Measurements from ENCODE around the gene RPUSD3.
A peak's percentile ranks its signal among the peaks of the same experiment; 100 is the strongest.
"Not testable (repeated sequence)": the region's sequence is repeated elsewhere in the genome, so short reads cannot be mapped to it uniquely, and the experiment has no call there.

RPUSD3 gene

DNA sequence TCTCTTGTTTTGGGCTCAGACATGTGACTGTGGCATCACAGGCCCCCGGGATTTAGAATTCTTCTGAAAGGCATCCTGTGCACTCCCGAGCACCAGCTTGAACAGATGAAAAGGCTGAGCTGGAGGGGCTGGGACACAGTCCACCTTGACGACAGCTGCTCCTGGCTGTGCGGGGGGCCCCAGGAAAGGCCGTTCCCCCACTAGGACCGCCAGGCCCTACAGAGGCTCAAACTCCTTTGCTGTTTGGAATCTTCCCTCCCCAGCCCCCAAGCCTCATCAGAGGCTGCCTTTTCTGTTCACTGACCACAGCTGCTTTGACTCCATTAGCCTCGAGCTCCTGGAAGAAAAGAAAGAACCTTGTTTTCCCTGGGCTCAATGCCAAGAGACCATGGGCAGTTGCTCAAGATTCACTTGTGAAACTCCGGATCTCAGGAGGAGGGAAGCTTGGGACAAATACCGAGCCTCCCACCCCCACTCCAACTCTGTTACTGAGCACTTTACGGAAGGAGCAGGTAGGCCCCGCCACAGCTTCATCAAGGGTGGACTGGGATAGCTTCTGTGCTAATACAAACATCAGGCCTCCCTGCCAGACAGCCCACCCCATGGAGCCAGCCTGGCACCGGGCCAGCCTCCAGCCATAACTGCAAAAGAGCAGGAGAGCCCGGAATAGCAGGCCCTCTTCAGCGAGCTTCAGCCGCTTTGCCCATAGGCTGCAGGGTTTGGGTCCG lies 20.6 kb upstream of the RPUSD3 start:
- DNase-seq = peak; percentile 71

DNA sequence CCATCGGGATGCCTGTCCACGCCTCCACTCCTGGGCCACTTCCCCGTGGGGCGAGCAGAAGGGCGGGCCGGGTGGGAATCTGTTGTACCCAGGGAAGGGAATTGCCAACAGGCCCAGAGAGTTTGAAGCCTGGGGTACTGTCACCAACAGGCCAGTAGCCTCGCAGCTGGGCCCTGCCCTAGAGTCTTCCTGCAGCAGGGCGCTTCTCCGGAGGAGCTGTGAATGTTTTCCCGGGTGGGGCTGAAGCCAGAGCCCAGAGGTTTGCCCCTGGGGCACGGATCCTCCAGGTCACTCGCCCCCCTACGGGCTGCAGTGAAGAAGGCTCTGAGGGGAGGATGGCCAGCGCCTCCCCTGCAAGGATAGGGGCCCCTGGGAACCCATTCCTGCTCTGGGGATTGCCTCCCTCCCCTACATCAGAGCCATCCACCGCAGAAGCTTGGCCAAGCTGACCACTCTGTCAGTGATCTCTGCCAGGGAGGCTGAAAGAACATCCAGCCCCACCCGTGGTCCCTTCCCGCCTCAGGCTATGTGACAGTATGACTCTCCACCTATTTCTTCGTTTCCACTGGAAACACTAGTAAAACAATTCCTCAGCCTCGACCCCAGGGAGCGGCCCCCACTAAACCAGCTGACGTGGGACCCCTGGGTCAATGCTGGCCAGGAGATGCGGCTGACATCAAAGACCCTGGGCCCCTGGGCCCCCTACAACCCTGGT lies 19.4 kb upstream of the RPUSD3 start:
- DNase-seq = no peak

DNA sequence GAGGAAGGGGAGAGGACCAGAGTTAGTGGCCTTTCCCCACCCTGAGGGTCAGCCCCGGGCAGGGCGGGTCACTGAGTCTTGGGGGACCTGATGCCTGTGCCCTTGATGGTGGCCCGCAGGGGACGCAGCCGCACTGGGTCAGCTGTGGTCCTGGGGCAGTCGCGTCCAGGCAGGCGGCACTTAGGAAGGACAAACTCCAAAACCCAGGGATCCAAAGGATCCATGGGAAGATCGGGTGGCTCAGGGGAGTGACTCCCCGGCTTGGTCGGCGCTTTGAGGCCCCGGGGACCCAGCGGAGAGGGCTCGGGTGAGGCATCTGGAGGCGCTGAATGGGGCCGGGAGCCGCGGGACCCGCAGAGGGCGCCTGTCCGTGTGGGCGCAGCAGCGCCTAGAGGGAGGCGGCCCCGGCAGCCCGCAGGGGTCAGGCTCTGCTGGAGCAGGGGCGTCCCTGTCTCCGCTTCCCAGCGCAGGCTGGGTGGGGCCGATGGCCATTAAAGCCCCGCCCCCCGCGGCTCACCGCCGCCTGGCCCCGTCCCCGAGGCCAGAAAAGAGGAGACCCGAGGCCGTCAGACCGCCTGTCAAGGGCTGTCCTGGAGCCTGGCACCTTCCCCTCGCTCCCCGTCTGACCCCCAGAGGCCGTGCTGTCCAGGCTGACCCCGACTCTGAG lies 18.7 kb upstream of the RPUSD3 start:
- DNase-seq = no peak

DNA sequence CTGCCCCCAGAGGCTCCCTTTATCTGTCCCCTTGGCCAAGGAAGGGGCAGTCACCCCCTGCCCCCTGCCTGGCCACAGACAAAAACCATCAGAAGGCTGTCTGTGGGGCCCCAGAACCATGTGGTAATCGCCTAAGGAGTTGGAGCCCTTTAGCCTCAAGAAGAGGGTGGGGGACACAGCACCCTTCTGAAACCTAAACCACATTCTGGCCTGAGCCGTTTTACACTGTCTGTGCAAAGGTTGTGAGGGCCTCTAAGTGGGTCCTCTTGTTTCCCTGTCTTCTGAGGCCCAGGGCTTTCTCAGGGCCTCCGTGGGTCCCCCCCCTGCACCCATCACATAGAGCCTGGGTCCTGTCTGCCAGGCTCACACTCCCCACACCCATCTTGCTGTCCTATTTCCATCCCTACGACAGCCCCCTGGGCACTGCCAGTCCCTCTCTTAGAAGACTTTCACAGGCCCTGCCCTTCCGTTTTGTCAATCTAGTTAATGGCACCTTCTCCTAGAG lies 17.9 kb upstream of the RPUSD3 start:
- DNase-seq = no peak

DNA sequence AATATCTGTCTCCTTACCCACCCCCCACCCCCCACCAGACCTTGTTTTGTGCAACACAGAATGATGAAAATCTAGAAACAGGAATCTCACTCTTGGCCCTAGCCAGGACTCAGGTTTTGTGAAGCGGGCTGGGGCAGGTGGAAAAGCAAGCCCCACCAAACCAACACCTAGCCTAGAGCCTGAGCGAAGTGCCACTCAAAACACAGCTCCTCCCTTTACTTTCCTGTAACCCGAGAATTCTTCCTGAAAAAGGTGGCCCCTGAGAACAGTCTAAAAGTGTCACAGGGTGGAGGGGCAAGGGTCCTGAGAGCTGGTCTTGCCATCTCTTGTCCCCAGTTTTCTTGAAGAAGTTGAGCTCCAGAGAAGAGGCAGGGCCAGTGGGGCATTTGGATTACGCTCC lies 17.4 kb upstream of the RPUSD3 start:
- no peak for DNase-seq

DNA sequence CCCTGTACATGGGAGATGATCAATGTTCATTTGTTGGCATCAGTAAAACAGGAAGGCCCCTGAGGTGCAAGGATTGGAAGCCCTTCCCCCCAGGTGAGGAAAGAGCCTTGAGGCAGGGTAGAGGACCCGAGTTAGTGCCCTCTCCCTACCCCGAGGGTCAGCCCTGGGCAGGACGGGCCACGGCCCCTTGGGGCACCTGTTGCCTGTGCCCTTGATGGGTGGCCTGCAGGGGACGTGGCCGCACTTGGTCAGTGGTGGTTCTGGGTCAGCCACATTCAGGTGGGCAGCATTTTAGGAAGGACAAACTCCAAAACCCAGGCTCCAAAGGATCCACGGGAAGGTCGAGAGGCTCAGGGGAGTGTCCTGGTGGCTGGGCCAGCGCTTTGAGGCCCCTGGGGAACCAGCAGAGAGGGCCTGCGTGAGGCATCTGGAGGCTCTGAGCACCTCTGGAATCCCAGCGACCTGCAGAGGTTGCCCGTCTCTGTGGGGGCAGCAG lies 15.8 kb upstream of the RPUSD3 start:
- DNase-seq = no peak

DNA sequence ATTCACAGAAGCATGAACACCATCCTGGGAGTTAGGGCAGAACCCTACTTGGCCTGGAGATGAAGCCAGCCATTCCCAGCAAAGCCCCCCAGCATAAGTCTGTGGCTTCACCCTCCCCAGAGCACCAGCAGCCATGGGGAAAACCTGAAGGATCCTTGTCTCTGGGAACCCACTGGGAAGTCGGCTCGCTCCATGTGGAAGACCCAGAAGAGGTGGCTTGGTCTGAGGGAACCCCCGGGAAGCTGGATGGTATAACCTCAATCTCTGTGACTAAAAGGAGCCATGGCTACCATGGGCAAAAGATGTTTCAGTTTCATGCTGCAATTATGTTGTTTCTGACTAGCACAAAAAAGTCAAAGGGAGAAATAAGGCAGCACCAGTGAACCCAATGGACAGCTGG lies 11.8 kb upstream of the RPUSD3 start:
- DNase-seq = no peak

DNA sequence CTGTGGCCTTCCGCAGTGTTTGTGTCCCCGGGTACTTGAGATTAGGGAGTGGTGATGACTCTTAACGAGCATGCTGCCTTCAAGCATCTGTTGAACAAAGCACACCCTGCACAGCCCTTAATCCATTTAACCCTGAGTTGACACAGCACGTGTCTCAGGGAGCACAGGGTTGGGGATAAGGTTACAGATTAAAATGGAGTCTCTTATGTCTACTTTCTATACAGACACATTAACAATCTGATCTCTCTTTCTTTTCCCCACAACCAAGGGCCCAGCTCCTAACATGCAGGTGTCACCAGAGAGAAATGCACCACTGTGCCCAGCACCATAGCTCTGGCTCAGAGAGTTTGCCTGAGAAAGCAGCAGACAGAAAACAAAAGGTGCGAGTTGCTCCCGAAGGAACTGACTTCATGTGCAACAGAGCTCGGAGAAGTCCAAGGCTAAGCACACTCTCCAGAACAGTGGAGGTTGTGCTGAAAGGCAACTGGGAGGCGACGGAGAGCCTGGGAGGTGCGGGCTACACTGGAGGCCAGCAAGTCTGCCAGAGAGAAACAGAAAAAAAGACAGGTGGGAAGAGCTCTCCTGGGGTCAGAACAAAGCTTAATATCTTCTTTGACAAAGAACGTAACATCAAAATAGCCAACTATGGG lies 10.6 kb upstream of the RPUSD3 start:
- not testable (repeated sequence) for DNase-seq

DNA sequence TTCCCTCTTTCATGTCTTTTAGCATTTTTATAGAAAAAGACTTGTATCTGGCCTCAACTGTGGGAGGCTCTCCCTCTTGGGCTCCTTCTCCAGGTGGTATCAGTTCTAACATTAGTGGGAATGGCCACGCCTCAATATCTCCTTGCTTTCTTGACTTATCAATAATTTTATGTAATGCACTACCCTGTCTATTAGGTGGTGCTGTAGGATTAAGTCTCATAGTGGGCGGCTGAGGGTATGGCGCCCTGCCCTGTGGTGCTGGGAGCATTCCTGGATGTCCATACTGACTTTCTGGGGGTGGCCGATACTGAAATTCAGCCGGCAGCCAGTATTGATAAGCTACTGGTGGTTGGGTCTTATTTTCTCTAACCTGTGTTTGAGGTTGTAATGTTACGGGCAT lies 8.7 kb upstream of the RPUSD3 start:
- no peak for DNase-seq

DNA sequence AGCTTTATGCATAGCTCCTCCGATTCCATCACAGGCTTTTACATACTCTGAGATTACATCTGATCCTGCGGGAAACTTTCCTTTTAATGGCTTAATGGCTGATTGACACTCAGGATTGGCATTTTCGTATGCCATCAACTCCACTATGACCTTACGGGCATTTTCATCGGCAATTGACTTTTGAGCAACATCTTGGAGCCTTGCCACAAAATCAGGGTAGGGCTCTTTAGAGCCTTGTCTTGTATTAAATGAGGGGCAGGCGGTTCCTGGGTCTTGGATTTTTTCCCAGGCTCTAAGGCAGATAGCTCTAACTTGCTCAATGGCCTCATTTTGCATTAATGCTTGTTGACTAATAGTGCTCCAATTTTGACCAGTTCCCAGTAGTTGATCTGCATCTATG lies 8.1 kb upstream of the RPUSD3 start:
- DNase-seq = not testable (repeated sequence)

DNA sequence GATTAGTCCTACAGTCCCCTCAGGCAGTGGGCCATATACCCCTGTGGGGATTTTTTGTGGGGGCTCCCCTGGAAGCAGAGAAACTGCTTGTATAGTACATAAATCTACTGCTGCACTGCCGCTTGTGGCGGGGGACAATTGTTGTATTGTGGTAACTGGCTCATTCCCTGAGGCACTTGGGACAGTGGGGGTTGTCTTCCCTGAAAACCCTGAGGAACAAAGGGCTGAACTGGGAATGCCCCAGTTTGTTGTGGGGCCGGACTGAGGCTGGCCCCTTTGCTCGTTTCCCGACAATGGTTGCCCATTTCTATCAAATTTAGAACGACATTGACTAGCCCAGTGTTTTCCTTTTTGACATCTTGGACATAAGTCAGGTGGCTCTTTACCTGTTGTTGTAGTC lies 7.6 kb upstream of the RPUSD3 start:
- not testable (repeated sequence) for DNase-seq

DNA sequence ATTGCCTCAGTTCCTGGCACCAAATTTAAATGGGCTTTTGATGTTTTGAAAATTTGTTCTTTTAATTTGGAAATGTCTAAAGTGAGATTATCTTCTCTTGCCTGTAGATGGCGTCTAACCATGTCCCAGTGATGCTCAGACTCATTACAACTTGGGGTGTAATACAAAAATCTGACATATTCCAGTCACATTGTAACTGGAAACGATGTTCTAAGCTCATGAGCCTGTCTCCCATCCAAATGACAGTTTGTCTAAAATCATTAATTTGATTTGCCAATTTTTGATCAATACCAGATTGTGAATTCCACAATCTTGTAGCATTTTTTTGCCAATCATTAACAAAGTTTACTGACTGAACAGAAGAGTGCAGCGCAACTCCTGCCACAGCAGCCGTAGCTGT lies 5.1 kb upstream of the RPUSD3 start:
- not testable (repeated sequence) for DNase-seq

DNA sequence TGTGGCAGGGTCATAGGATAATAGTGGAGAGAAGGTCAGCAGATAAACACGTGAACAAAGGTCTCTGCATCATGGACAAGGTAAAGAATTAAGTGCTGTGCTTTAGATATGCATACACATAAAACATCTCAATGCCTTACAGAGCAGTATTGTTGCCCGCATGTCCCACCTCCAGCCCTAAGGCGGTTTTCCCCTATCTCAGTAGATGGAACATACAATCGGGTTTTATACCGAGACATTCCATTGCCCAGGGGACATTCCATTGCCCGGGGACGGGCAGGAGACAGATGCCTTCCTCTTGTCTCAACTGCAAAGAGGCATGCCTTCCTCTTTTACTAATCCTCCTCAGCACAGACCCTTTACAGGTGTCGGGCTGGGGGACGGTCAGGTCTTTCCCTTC lies 4.1 kb upstream of the RPUSD3 start:
- DNase-seq = not testable (repeated sequence)

DNA sequence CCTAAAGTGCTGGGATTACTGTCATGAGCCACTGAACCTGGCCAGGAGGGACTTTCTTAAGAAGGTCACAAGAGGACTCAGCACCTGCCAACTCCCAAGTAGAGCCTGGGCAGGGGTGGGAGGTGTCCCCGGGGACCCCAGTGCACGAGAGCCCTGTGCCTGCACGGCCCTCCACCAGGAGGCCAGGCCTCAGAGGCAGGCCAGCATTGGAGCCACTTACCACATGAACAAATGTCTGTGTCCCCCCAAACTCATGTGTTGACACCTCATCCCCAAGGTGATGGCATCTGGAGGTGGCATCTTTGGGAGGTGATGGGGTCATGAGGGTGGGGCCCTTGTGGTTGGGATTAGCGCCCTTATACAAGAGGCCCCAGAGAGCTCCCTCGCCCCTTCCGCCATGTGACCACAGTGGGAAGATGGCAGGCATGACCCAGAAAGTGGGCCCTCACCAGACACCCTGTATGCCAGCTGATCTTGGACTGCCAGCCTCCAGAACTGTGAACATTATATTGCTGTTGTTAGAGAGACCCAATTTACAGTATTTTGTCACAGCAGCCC lies 3.2 kb upstream of the RPUSD3 start:
- no peak for DNase-seq

DNA sequence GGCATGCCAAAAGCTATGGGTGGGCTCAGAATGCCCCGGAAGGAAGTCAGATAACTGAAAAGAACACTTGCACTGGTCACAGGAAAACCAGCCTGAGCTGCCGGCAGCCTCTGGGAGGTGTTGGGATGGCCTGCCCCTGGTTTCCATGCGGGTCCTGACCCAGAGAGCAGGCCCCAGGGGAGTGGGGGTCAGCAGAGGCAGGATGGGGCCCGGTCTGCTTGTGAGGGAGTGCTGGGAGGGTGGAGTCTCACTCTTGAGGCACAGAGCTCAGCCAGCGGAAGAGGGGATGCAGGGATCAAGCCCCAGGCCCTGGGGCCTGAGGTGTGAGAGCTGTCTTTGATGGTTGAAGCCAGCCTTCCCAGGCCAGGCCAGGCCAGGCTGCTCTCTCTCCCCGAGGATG lies 2.4 kb upstream of the RPUSD3 start:
- no peak for DNase-seq

DNA sequence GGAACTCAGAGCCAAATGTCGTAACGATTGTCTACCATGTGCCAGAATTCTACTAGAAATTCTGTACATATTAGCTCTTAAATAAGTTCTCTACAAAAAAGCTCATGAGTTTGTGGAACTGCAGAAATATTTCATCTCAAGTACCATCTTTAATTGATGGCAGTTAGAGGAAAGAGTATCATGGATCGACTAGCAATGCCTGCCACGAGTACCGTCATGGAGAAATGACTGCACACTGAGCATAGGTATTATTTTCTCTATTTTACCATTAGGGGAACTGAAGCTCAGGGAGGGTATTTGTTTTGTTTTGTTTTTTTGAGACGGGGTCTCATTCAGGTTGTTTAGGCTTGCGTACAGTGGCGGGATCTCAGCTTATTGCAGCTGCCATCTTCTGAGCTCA lies 2.8 kb downstream of the RPUSD3 start:
- no peak for DNase-seq

DNA sequence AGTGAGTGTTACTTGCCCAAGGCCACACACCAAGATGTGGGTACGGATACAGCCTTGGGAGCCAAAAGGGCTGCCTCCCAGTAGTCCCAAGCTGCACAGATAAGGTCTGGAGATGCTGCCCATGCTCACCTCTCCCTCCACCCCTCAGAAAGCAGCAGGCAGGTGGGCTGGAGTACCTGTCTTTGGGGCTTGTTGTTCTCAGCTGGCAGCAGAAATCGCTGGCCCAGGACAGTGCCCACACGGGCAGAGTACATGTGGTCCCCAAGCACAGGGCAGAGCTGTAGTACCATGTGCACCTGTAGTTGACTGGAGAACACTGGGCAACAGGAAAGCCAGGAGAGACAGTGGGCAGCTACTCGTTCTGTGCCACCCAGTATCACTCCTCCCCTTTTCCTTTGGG lies 5.0 kb downstream of the RPUSD3 start:
- no peak for DNase-seq

DNA sequence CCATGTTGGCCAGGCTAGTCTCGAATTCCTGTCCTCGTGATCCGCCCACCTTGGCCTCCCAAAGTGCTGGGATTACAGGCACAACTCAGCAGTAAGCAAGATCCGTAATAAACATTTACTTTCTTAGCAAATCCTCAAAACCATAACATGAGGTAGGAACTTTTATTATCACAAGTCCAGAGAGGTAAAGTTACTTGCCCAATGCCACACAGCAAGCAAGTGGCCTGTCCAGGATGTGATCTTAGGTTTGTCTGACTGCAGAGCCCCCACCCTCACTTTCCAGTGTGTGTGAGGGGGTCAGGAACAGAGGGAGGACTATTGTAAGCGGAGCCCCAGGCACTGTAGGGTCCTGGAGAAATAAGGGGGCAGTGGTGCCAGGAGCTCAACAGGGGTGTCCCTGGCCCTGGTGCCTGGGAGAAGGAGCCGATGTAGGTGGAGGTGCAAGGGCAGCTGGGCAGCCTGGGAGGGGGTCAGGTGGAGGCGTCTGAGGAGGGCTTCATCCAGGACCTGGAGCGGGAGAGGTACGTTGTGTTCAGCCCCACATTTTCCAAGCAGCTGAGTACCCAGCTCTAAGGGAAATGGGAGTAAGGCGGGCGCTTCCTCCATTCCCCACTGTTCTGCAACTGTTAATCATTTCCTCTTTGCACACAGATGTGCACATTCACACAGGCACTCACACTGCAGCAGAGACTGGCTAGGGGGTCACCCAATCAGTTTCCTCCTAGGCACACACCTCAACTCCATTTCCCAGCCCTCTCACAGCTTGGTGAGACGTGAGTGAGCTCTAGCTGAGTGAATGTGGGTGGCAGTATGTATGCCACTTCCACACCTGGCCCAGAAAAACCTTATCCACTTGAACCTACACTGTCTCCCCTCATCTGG lies 5.9 kb downstream of the RPUSD3 start:
- no peak for DNase-seq

DNA sequence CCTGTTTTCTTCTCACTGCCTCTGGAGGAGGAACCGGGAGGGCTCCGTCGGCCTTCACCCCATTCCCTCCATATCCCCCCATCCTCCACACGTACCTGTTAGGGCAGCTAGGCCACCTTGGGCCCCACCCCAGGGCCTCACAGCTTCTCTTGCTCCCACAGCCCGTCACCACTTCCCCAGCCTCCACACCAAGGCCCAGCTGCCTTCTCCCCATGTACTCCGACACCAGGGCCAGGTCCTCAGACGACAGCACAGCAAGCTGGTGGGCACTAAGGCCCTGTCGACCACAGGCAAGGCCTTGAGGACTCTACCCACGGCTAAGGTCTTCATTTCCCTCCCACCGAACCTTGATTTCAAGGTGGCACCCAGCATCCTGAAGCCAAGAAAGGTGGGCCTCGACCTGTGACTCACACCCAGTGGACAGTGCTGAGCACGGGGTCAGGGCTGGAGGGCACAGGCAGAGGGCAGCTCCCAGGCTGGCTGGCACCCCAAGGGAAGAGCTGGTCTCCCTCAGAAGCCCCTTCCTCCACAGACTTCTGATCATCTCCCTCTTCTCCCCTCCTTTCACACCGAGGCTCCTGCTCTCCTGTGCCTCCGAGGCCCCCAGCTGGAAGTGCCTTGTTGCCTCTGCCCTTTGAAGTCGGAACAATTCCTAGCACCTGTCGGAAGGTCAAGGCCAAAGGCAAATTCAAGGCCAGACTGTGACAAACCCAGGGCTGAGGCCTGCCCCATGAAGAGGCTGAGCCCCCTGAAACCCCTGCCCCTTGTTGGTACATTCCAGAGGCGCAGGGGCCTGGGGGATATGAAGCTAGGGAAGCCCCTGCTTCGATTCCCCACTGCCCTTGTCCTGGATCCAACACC lies 9.1 kb downstream of the RPUSD3 start:
- no peak for DNase-seq

DNA sequence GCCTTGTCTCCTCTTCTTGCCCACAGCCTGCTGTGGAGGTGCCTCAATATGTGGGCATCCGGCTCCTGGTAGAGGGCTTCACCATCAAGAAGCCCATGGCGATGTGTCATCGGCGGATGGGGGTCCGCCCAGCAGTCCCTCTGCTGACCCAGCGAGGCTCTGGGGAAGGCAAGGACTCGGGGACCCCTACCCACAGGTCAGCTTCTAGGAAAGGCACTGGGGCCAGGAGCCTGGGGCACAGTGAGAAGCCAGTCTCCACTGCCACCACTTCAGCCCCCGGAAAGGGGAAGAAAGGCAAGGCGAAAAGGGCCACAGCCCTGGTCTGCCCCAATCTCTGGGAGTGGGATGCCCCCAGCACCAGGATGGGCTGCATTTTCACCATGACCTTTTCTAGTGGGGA lies 10.7 kb downstream of the RPUSD3 start:
- no peak for DNase-seq

DNA sequence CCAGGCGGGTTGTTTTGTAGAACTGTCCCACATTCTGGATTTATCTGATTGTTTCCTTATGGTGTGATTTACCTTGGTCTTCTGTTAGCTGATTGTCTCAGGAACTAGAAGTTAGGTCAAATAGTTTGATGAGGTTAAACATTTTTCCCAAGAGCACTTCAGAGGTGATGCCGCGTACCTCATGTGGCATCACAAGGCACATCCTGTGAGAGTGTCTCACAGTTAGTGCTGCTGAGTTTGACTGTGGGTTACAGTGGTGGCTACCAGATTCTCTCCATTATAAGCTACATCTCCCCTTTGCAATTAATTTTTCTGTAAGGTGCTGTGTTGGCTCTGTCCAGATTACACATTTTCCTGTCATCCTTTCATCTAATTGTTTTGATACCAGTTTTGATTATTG lies 12.6 kb downstream of the RPUSD3 start:
- no peak for DNase-seq

Data from NCI-H226 (cell line).